WI38 (cell line): Measurements from ENCODE around the gene TFAP2D.

Experiments
- H3K4me3 ChIP-seq: 2 replicates; pipeline ENCODE4 v1.5.1; 2011; ENCODE audit warnings: low read depth, mild to moderate bottlenecking, control low read depth, low read length
- CTCF ChIP-seq: IDR thresholded peaks from 2 replicates; pipeline ENCODE4 v1.5.1; 2012; ENCODE audit warnings: low read depth, mild to moderate bottlenecking, control low read depth, low read length

The TFAP2D gene

GRCh38 chr6:50818673-50819072 is 105.3 kb downstream of the TFAP2D start, which contains the start of gene TFAP2B:
TSS of gene TFAP2B (plus strand) at chr6:50818871. CDS start at chr6:50818892, 21 bp downstream.
- no peak within 1 kb of the TSS for H3K4me3 ChIP-seq
- no peak for TF ChIP-seq CTCF

- TF ChIP-seq CTCF: no peak
- no peak overlapping the region for H3K4me3 ChIP-seq
Observed at GRCh38 chr6:50819466-50819903, 106.2 kb downstream of the TFAP2D start.

- H3K4me3 ChIP-seq: no peak overlapping the region
- no peak for TF ChIP-seq CTCF
Observed at GRCh38 chr6:50819904-50820868, 106.9 kb downstream of the TFAP2D start.

GRCh38 chr6:50820869-50821264 is 107.5 kb downstream of the TFAP2D start:
- no peak for TF ChIP-seq CTCF
- H3K4me3 ChIP-seq: no peak overlapping the region

GRCh38 chr6:50821441-50822077 is 108.2 kb downstream of the TFAP2D start:
- H3K4me3 ChIP-seq: no peak overlapping the region

GRCh38 chr6:50822078-50822476 is 108.8 kb downstream of the TFAP2D start:
- TF ChIP-seq CTCF: no peak
- no peak overlapping the region for H3K4me3 ChIP-seq

More at GRCh38 chr6:50821441-50822077, 108.2 kb downstream of the TFAP2D start:
- no peak for TF ChIP-seq CTCF
